WERI-Rb-1 (cell line): Measurements from ENCODE around the gene EMCN.

Experiments
- DNase-seq: peaks from one replicate; pipeline ENCODE4 v3.0.0-alpha.2; 2020
- H3K27ac ChIP-seq: fragments of 250-450 bp; sonication (Bioruptor Pico); 2 replicates; pipeline ENCODE4 v1.5.1; 2020; ENCODE audit warnings: mild to moderate bottlenecking, moderate library complexity
- H3K27me3 ChIP-seq: fragments of 250-450 bp; sonication (Bioruptor Pico); 2 replicates; pipeline ENCODE4 v1.5.1; 2021; ENCODE audit warnings: mild to moderate bottlenecking, low read depth, moderate library complexity; ENCODE audit not compliant: insufficient read depth, severe bottlenecking
- H3K36me3 ChIP-seq: fragments of 250-450 bp; sonication (Bioruptor Pico); 2 replicates; pipeline ENCODE4 v1.5.1; 2020; ENCODE audit warnings: mild to moderate bottlenecking, moderate library complexity
- H3K4me3 ChIP-seq: 2 replicates; pipeline ENCODE4 v1.5.1; 2011; ENCODE audit warnings: low read depth, mild to moderate bottlenecking, control low read depth, low read length
- H3K9me3 ChIP-seq: fragments of 250-450 bp; sonication (Bioruptor Pico); 2 replicates; pipeline ENCODE4 v1.5.1; 2021; ENCODE audit warnings: mild to moderate bottlenecking, moderate library complexity; ENCODE audit not compliant: severe bottlenecking
- TF ChIP-seq, protein P1 (sequence below): IDR thresholded peaks from 2 replicates; pipeline ENCODE4 v1.5.1; 2011; ENCODE audit warnings: low read depth, mild to moderate bottlenecking, control low read depth, inconsistent platforms, low read length

Gene EMCN

DNA sequence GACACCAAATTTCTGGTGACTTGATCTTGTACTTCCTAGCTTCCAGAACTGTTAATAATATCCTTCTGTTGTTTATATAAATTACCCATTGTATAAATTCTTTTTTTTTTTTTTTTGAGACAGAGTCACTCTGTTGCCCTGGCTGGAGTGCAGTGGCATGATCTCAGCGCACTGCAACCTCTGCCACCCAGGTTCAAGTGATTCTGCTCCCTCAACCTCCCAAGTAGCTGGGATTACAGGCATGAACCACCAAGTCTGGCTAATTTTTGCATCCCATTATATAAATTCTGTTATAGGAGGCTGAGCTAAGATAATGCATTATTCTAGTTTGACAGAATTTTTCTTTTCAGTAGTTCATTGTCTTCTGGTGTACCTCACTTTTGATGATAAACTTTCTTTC, 170.6 kb downstream of the EMCN start:
- Histone ChIP-seq H3K4me3 (no peak overlapping the region), H3K27me3 (no peaks in the 10 kb centered on the region), H3K36me3 (no peaks in the 10 kb centered on the region), H3K27ac (no peak overlapping the region), H3K9me3 (no peaks in the 10 kb centered on the region)
- TF ChIP-seq, protein P1, sequence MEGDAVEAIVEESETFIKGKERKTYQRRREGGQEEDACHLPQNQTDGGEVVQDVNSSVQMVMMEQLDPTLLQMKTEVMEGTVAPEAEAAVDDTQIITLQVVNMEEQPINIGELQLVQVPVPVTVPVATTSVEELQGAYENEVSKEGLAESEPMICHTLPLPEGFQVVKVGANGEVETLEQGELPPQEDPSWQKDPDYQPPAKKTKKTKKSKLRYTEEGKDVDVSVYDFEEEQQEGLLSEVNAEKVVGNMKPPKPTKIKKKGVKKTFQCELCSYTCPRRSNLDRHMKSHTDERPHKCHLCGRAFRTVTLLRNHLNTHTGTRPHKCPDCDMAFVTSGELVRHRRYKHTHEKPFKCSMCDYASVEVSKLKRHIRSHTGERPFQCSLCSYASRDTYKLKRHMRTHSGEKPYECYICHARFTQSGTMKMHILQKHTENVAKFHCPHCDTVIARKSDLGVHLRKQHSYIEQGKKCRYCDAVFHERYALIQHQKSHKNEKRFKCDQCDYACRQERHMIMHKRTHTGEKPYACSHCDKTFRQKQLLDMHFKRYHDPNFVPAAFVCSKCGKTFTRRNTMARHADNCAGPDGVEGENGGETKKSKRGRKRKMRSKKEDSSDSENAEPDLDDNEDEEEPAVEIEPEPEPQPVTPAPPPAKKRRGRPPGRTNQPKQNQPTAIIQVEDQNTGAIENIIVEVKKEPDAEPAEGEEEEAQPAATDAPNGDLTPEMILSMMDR: no peak
- no peak for DNase-seq

DNA sequence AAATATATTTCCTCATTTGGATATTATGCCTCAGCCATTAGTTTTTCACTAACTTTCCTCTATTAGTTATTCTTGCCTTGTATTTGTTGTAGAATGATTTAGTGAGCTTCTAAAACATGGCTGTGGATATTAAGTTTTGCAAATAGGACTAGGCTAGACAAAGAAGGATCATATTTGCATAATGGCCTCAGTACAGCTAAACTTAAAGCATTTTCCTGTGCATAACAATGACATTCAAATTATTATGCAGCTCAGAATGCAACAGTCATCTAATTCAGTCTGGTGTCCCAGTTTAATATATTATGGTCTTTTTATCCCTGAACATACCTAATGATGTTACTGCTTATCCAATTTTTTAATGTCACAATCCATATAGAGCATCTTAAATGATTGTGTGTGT, 172.2 kb downstream of the EMCN start:
- DNase-seq: no peak
- H3K27me3 ChIP-seq: no peaks in the 10 kb centered on the region
- H3K9me3 ChIP-seq: no peaks in the 10 kb centered on the region
- H3K36me3 ChIP-seq: no peaks in the 10 kb centered on the region
- H3K27ac ChIP-seq: no peak overlapping the region
- H3K4me3 ChIP-seq: no peak overlapping the region
- TF ChIP-seq, protein P1: no peak
